HG03103 (cell line): ENCODE results near the gene DCK.

ENCODE experiments used
- ATAC-seq: cut with Tn5 transposase; IDR thresholded peaks from one replicate; pipeline ENCODE4 v1.9.1; 2021; ENCODE audit warnings: low read depth; ENCODE audit not compliant: unreplicated experiment

The DCK gene

DNA sequence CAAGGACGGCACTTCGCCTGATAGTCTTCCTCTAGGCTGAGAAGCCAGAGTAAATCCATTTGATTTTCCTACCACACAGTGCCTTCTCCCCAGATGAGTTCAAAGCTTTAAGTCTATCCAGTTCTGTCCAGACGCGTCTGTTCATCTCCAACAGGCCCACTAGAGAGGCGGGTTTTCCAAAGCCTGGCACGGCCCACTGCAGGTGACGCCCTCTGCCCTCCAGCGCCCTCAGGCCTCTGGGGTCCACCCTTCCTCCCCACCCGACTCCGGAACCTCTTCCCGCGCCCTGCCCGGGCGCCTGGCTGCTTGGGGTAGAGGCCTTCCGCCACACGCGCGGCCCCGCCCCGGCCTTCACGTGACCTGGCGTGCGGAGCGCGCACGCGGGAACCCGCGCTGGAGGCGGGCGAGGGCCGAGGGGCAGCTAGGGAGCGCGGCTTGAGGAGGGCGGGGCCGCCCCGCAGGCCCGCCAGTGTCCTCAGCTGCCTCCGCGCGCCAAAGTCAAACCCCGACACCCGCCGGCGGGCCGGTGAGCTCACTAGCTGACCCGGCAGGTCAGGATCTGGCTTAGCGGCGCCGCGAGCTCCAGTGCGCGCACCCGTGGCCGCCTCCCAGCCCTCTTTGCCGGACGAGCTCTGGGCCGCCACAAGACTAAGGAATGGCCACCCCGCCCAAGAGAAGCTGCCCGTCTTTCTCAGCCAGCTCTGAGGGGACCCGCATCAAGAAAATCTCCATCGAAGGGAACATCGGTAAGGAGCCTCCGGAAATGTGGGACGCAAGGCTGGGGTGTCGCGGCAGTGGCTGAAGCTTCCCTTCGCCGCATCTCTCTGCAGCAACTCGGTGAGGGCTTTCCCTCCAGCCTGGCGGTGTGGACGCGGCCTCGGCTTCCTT is at the start of gene DCK:
DCK (plus strand) TSS at position 469 of the 888 bp plus-strand sequence; CDS start at position 656, 187 bp downstream.
- peak; percentile 72 for ATAC-seq

DNA sequence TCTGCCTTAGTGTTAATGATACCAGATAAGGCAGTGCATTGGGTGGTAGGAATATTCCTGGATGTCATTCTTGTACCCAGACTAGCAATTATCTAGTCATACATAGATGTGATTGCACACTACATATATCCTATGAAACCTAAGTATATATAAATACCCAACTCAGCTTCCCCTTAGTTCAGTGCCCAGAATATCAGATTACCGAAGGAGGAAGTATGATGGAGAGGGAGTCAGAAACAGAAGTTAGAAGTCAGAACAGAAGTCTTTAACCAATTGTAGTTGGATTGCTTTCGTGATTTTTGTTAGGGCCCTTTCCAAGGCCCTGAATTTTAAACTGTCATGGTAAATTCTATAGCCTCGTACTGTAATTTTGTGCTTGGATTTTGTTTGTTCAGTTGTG is 48.4 kb upstream of the DCK start:
- ATAC-seq: no peak

DNA sequence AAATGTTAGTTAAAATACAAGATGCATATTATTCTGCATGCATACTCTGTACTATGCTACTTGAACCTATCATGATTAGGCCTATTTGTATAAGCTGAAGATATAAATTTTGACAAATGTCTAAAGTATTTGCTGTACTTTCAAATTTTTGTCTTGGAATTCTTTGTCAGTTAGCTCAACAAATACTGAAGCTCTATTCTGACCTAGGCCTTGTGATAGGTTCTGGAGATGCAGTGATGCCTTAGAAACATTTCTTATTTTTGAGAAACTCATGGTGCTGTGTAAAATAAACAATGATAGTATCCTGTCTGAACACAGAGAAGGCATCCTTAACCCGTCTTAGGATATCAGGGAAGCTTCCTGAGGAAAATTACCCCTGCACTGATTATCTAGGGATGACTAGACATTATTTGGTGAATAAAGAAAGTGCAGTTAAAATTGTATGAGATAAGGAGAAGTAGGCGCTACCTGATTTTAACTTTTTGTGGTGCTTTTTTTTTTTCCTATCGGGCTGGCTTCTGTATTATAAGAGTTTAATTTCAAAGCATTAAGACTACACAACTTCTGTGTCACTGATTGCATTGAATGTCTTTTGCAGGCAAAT is 47.9 kb upstream of the DCK start:
- no peak for ATAC-seq

DNA sequence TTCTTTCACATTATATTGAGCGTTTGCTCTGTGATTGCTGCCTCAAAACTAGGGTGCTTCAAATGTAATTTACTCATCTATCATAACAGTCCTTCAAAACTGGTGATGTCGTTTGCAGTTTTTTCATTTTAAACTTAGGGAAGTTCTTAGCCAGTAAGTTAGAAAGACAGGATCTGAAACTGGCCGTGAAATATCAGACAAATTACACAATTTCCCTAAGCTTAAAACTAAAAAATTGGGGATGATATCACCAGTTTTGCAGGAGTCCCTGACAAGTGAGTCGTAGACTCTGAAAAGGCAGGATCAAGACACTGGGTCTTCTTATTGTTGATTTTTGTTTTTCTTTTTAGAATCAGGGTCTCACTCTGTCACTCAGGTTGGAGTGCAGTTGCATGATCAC is 46.5 kb upstream of the DCK start:
- ATAC-seq: no peak

DNA sequence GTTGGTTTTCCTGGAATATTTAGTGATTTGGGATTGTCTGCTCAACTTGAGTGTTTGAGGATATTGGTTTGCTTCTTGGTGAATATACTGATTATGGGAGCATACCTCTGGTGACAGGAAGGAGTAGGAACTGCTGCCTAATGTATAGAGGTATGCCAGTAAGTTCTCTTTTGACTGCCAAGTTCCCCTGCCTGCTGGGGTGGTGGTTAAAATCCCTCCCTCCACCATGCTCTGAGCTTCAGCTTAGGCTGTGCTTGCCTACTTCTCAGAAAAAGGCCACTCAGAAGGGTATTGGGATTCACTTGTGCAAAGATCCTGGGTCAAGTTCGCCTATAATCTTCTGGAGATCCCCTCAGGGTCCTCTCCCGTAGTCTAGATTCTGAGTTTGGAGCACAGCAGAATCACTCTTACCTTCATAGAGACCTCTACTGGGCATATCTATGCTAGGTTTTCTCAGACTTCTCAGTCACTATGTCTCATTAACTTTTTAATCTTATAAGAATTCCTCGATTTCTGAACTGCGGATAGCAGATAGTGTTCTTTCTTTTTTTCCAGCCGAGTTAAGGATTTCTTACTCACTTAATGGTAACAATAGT is 44.7 kb upstream of the DCK start:
- ATAC-seq: peak; percentile 43

DNA sequence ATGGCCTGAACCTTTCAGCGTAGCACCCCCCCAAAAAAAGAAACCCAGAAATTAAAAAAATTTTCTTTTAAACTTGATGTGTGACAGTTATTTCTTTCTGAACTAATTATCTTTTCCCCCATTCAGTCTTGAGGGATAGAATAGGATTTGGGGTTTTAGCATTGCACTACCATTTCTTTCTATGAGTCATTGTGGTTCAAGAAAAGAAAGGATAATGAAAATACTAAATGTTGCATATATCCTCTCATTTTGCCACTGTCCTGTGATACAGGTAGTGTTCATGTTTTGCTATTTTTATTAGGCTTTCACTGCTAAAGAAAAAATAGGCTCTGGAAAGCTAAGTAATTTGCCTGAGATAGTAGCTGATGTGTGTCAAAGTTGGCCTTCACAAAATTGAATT is 39.4 kb upstream of the DCK start:
- ATAC-seq: peak; percentile 52

DNA sequence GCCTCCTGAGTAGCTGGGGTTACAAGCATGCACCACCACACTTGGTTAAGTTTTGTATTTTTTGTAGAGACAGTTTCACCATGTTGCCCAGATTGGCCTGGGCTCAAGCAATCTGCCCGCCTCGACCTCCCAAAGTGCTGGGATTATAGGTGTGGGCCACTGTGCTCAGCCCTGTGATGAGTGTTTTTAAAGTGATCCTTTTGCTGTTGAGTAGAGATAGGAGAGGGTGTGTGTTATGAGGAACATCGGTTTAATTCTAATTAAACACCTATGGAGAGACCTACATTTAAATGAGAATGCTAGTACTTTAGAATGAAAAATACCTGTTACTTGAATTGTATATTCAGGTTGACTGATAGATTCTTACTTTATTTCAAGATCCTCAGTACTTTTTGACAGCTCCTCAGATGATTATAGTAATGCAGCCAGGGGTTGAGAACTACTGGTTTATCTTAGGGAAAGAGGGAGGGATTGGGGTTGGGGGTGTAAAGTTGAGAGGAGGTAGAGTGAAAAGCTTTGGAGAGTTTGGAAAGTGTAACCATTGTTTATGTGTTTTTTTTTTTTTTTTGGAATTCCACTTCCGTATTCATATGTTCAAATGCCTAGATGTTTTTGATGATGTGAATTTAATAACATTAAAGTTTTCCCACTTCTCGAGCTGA is 36.8 kb upstream of the DCK start:
- ATAC-seq: no peak

DNA sequence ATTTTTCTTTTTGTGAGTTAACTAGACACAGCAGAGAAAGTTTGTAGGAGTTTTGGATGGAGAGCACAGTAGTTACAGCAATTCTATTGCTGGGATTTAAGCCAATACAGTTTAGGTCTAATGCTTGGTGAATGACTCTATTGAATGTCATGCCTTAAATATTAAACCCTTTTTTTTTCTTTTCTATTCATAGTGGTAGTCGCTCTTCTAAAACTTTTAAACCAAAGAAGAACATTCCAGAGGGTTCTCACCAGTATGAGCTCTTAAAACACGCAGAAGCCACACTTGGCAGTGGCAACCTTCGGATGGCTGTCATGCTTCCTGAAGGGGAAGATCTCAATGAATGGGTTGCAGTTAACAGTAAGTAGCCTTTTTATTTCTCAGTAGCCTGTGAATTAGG is 34.8 kb upstream of the DCK start:
- no peak for ATAC-seq

DNA sequence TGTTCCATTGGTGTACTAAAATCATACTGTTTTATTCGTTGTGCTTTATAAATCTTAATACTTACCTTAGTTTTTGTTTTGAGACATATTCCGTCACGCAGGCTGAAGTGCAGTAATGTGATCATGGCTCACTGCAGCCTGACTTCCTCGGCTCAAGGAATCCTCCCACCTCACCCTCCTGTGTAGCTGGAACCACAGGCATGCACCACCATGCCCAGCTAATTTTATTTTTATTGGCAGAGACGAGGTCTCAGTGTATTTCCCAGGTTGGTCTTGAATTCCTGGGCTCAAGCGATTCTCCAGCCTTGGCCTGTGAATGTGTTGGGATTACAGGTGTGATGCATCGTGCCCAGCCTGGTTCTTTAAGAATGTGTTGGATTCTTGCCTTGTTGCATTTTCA is 24.4 kb upstream of the DCK start:
- ATAC-seq: no peak

DNA sequence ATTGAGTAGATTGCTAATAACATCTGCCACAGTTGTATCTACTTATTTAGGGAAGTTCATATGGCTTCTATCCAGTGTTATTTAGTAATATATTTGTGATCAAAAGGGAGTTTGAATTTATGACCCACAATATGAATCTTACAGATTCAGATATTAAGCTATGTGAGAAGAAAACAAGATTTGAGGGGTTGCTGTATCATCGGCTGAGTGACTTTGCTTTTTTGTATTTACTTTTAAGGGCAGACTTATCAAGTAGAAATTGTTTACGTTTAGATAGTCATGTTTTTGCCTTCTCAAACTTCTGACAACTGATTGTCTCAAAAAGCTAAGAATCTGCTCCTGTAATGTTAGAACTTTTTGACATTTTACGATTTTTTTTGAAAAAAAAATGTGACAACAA is 17.2 kb upstream of the DCK start:
- ATAC-seq: no peak

DNA sequence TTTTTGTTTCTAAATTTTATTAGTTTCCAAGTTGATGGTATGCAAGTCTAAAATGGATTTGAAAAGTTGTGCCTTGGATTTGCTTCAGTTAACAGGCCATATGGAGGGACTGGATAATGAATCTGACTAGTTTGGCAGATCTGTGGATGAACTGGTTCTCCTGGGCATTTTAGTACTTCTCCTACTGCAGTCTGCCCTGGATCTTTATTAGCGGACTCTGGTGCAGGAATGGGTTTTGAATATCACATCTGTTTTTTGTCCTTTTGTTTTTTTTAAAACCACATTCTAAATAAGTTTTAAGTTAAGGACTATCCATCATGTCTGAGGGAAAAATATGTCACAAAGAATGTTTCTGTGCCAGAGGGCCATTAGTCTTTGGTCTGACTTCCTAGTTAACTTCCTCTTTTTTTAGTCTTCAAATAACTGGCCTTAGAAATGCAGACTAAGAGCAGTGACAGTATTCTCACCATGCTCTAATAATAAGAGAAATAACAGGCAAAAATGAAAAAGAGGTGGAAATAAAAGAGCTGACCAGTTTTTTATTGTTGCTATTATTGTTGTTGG is 13.9 kb upstream of the DCK start:
- ATAC-seq: peak; percentile 74

DNA sequence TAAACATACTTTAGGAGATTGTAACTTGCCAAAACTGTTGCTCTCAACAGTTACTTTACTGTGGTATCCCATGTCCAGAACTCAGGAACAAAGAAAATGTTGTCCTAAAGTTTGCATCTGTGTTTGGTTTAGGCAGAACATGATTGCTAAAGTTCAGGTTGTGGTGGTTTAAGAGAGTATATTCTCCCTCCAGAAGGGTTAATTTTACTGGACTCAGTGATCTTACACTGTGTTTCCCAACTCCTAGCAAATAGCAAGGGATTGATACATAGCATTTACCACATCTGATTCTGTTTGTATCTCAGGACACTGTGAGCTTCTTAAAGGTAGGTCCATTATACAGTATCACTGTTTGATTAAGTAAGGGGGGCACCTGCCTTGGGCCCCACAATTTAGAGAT is 13.3 kb upstream of the DCK start:
- ATAC-seq: no peak

DNA sequence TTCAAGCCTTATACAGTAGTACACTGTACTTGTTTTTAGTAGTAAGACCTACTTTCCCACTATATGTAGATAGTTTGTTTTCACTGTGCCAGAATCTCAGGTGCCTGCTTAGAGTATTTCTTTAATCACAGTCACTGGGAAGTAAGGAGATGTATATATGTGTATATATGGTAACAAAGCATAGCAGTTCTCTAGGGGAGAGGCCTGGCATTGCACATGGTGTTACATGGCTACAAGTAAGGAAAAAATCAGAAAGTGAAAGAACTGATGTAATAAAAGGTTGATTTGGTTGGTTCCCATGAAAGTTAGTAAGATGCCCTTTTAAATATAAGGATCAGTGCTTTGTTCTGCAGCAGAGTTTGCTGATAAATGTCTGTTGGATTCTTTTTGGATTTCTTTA is 9.3 kb upstream of the DCK start:
- ATAC-seq: no peak

DNA sequence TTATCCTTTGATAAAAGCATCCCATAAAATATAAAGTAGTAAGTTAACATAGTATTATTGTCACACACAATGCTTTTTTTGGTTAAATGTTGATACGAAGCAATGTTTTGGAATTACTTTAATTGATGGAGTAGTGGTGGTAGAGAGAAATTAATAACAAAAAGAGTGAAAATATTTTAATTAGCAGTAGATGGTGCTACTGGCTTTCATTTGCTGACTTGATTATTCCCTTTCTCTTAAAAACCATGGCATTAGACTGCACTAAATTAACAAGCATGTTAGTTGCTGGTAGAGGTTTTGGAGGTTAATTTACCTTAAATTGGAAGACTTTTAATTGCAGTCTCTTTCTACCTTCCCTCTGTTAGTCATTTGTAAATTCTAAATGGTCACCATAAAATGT is 8.9 kb upstream of the DCK start:
- ATAC-seq: no peak

DNA sequence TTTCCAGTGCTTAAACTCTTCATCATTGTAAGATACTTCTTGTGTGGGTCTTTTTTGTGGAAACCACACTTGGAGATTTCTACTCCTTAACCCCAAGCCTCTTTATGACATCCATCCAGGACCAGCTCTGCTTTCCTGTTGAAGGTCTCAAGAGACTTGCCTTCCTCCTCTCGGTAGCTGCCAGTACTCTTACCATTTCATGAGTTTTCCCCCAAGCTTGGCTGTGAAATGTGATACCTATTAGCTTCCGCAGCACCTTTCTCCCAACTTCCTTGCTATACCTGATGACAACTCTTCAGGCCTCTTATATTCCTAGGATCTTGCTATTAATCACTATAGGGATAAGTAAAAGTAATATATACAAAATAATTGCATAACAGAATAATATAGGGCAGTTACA is 1.9 kb upstream of the DCK start:
- no peak for ATAC-seq

DNA sequence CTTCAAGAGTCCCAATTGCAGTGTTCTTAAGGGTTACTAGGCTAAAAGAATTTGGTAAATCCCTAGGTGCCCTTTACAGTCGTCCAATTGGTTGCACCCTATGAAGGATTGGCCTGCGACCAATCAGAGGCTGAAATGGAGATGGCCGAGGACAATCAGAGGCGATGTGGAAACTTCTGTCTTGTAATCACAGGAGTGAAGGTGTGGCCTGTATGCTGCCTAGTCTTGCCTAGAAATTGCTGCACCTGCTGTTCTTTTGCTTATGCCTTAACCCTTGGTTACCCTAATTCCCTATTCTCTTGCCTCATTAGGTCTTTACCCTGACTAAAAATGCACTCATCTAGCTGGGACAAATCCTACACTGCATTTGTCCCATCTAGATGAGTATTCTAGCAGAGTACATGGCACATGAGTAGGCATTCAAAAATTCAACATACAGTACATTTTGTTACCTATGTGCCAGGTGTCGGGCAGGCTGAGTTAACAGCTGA is 1.0 kb upstream of the DCK start:
- ATAC-seq: no peak

DNA sequence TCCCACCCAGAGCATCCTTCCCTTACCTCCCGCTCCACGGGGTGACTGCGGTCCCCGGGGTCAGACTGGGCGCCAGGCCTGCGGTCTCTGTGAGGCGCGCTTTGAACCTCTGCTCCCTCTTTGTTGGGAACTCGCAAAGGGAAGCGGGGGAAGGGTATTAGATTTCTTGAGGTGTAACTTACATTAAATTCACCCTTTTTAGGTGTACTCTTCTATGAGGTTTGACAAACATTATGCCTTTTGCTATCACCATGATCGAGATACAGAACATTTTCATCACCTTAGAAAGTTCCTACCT is 569 bp downstream of the DCK start:
- ATAC-seq: no peak

DNA sequence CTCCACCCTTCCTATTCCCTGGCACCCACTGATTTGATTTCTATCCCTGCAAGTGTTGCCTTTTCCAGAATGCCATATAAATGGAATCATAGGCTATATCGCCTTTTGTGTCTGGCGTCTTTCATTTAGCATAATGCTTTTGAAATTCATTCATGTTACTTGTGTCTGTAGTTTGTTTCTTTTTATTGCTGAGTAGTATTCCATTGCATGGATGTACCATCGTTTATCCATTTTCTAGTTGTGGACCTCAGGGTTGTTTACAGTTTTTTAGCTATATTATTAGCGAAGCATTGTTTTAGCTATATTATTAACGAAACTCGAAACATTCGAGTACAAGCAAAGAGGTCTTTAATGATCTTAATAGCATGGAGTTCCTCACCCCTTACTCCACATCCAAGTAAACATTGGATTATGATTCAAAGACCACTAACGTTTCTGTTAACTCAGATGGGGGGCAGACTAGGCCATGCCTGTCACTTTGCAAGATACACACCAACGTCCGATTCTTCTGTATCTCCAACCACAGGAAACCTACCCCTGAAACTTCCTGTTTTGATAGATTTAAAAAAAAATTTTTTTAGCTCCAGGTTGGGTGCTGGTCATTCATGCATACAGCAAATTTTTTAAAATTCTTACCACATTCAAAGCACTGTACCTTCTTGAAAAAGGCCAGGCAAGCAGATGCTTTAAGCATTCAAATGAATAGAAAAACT is 1.1 kb downstream of the DCK start:
- peak; percentile 42 for ATAC-seq

DNA sequence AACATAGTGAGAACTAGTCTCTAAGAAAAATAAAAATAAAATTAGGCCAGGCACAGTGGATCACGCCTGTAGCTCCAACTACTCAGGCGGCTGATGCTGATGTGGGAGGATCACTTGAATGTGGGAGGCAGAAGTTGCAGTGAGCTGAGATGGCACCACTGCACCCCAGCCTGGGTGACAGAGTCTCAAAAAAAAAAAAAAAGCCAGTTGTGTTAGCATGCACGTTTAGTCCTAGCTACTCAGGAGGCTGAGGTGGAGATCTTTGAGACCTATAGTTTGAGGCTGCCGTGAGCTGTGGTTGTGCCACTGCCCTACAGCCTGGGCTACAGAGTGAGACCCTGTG is 2.5 kb downstream of the DCK start:
- ATAC-seq: no peak

DNA sequence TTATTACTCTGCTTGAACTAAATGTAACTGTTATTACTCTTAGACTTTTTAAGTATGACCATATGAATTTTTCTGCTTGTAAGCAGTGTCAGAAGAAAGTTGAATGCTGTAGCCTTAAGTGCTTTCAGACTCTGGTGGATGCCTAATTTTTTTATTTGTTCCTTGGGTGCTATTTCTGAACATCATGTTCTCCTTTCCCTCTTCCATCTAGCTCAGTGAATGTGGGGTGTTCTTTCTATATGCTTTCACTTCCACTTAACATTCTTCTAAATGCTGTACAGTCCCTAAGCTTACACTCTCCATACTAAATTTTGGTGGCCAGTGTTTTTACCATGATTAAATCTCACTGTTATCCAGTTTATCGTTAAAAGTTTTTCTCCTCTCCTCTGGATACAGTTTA is 3.6 kb downstream of the DCK start:
- ATAC-seq: no peak

DNA sequence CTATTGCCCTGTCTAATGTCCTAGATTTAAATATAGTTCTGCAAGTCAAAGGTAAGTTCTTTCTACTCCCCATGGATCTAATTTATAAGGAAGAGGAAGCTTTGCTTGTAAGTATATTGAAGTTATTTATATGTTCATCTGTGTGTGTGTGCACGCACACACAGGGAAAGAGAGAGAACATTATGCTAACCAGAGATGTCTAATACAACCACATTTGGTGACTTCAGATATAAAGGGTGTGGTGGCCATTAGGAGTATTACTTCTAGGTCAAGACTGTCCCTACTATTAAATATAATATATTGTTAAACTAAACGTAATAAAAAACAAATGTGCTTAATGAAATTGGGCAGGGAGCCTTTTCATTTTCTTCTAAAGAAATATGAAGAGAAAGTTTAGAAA is 4.1 kb downstream of the DCK start:
- no peak for ATAC-seq
